NCI-H526 (cell line): ENCODE results near the gene ICE2.
A peak's percentile ranks its signal among the peaks of the same experiment; 100 is the strongest.

Source experiments
- DNase-seq, 2 experiments: peaks; one replicate each; lab custom pipeline; 2025; lab: John Stamatoyannopoulos, UW

The ICE2 gene

GRCh38 chr15:60496853-60497252 lies 17.9 kb upstream of the ICE2 start:
- no peak for DNase-seq

- DNase-seq = no peak
Observed at GRCh38 chr15:60494108-60494507, 15.2 kb upstream of the ICE2 start.

- no peak for DNase-seq
Observed at GRCh38 chr15:60493166-60493565, 14.2 kb upstream of the ICE2 start.

- no peak for DNase-seq
Observed at GRCh38 chr15:60486742-60487141, 7.8 kb upstream of the ICE2 start.

GRCh38 chr15:60485365-60486055 lies 6.6 kb upstream of the ICE2 start:
- DNase-seq = no peak

- no peak for DNase-seq
Observed at GRCh38 chr15:60483042-60483441, 4.1 kb upstream of the ICE2 start.

GRCh38 chr15:60480888-60481287 lies 1.9 kb upstream of the ICE2 start:
- no peak for DNase-seq

- DNase-seq = no peak
Observed at GRCh38 chr15:60480149-60480548, 1.2 kb upstream of the ICE2 start.

GRCh38 chr15:60479361-60480110 lies 594 bp upstream of the ICE2 start:
- peak; percentile 8 to 35 for DNase-seq

- DNase-seq = peak; percentile 42 to 48
Observed at GRCh38 chr15:60477916-60478565, 901 bp downstream of the ICE2 start.

GRCh38 chr15:60477164-60477563 lies 1.8 kb downstream of the ICE2 start:
- DNase-seq = no peak

GRCh38 chr15:60476713-60477112 lies 2.2 kb downstream of the ICE2 start:
- DNase-seq = peak; percentile 23 to 57

GRCh38 chr15:60473135-60473534 lies 5.8 kb downstream of the ICE2 start:
- no peak for DNase-seq

- DNase-seq = no peak
Observed at GRCh38 chr15:60471314-60471713, 7.6 kb downstream of the ICE2 start.

- no peak for DNase-seq
Observed at GRCh38 chr15:60469893-60470641, 8.9 kb downstream of the ICE2 start.

GRCh38 chr15:60464836-60465630 lies 13.9 kb downstream of the ICE2 start:
- DNase-seq = no peak

- no peak for DNase-seq
Observed at GRCh38 chr15:60462027-60462426, 16.9 kb downstream of the ICE2 start.

GRCh38 chr15:60460931-60461330 lies 18.0 kb downstream of the ICE2 start:
- DNase-seq = no peak

GRCh38 chr15:60458721-60459120 lies 20.2 kb downstream of the ICE2 start:
- no peak for DNase-seq

GRCh38 chr15:60457985-60458384 lies 21.0 kb downstream of the ICE2 start:
- DNase-seq = no peak

GRCh38 chr15:60454824-60455223 lies 24.1 kb downstream of the ICE2 start:
- no peak for DNase-seq
